DOHH2 (cell line): ENCODE data around the gene RUNX1.

ENCODE experiments used
- CTCF ChIP-seq: fragments of 200-600 bp; sonication (generic); IDR thresholded peaks from one replicate; pipeline ENCODE4 v1.5.1; 2014; ENCODE audit warnings: antibody characterized with exemption, mild to moderate bottlenecking, low read depth, low read length; ENCODE audit not compliant: poor library complexity, severe bottlenecking
- EZH2phosphoT487 ChIP-seq: fragments of 200-600 bp; sonication (generic); IDR thresholded peaks from 2 replicates; pipeline ENCODE4 v1.6.1; 2017; ENCODE audit warnings: borderline replicate concordance, mild to moderate bottlenecking, antibody characterized with exemption, low read length, moderate library complexity, mixed read lengths

- TF ChIP-seq CTCF (no peak), EZH2phosphoT487 (no peak)
These were observed 103.8 kb downstream of the RUNX1 start for GRCh38 chr21:34945288-34945687.
